ENCODE data around the gene PRMT7.

- TF ChIP-seq EZH2 (IDR thresholded peaks at IDR 0.05; ENCODE audit: insufficient read depth, poor library complexity, severe bottlenecking) (no peak), EZH2phosphoT487 (IDR thresholded peaks at IDR 0.05; ENCODE audit: insufficient read depth, low read depth) (no peak)
Observed at GRCh38 chr16:68359398-68360191, 48.8 kb downstream of the PRMT7 start.
